Measurements from ENCODE around the gene DDX10.
"Not testable (repeated sequence)": the region's sequence is repeated elsewhere in the genome, so short reads cannot be mapped to it uniquely, and the experiment has no call there.

DDX10 gene

DNA sequence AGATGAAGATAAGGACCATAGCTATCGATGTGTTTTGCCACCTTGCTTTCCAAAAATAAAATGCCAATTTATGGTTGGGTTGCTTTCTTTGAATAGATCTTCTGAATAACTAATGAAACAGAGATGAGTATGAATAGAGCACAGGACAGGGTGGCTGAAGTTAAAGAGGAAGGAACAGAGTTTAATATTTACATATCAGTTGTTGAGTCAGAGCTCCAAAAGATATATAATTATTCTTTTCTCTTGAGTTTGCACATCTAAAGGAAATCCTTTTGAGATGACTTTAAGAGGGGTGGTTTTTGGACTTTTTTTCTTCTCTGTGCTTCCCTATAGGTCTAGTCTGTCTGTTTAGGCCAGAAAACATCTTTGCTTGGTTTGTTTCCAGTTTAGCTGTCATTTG lies 115.2 kb downstream of the DDX10 start:
- no peak for DNase-seq

DNA sequence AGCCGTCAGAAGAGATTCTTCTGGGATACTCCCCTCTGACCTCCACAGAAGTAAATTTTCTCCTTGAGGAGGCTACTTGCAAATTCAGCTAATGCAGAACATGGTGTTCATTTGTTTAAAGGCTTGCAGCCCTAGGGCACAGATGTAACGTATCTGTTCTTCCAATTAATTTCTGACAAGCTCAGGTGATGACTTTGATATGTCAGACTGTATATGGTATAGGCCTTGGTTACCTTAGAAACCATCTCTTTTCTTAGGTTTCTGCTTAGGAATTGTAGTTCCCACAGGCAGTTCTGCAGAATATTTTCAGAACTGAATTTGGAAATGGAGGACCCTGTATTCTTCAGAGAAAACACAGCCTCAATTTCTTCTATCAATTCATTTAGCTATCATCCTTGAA lies 117.1 kb downstream of the DDX10 start:
- DNase-seq, result no peak

DNA sequence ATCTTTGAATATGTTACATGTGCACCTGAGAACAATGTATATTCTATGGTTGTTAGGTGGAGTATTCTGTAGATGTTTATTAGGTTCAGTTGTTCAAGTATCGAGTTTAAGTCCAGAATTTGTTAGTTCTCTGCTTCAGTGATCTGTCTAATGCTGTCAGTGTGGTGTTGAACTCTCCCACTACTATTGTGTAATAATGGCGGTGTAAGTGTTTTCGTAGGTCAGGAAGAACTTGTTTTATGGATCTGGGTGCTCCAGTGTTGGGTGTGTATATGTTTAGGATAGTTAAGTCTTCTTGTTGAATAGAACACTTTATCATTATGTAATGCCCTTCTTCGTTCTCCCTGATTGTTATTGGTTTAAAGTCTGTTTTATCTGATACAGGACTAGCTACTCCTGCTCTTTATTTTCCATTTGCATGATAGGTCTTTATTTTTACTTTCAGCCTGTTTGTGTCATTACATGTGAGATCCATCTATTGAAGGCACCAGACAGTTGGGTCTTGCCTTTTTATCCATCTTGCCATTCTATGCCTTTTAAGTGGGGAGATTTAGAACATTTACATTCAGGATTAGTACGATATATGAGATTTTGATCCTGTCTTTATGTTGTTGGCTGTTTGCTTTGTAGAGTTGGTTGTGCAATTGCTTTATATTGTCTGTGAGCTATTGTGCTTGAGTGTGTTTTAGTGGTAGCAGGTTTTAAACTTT lies 121.6 kb downstream of the DDX10 start:
- DNase-seq, result no peak

DNA sequence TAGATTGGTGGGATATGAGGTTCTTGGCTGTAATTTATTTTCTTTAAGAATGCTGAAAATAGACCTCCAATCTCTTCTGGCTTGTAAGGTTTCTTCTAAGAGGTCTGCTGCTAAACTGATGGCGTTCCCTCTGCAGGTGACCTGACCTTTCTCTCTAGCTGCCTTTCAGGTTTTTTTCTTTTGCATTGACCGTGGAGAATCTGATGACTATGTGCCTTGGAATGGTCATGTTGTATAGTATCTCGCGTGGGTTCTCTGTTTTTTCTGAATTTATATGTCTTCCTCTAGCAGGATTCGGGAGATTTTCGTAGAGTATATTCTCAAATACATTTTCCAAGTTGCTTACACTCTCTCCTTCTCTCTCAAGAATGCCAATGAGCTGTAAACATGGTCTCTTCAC lies 122.2 kb downstream of the DDX10 start:
- DNase-seq, result no peak

- no peak for DNase-seq
Observed at GRCh38 chr11:108788565-108789199, 123.8 kb downstream of the DDX10 start.

GRCh38 chr11:108790501-108791299 lies 125.8 kb downstream of the DDX10 start:
- no peak for DNase-seq

DNA sequence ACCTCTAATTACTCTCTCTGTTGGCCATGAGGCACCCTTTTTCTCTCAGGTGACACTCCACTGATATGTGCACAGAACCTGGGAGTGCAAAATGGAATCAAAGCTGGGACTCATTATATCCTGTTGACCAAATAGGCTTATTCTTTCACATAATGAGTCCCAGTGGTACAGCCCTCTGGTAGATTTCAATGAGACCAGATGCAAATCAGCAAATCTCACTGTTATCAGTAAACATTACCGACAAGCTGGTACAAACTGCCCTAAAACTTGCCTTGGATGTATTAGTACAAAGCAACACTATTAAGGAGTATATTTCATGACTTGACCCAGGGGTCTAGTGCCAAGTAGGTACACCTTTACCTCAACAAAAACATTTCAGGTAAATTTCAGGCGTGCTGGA lies 128.3 kb downstream of the DDX10 start:
- DNase-seq, result no peak

- DNase-seq, result no peak
Observed at GRCh38 chr11:108793611-108794010, 128.7 kb downstream of the DDX10 start.

DNA sequence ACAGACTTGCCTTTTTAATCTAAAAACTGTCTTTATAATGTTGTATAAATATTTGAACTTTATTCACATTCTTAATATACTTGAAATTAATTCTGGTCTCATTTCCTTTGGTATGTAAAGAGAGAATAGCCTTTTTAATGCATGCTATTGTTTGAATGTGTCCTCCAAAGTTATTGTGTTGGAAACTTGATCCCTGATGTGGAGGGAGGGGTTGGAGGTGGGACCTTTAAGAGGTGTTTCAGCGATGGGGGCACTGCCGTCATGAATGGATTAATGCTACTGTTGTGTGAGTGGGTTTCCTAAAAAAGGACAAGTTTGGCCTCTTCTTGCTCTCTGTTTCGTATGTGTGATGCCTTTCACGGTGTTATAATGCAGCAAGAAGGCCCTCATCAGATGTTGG lies 131.7 kb downstream of the DDX10 start:
- no peak for DNase-seq

DNA sequence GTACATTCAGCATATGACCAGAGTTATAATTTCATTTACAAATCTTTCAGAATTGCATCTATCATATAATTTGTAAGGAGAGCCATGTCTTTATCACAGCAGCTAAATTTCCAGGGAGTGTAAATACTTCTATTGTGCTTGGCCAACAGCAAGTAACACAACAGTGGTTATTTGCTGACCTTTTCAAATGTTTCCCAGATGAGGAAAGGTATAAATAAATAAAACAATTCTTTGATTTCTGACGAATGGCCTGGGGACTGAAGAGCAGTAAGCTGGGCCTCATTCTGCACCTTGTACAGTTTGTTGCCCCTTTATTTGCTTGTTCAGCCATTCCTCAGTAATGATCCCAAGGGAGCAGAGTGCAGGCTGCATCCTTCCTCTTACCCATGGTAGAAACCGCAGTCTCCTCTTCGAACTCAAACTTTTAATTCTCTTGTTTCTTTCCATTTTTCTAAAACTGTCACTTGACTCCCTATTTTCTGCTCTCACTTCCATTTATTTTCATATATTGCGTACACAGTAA lies 132.8 kb downstream of the DDX10 start:
- DNase-seq, result no peak

- no peak for DNase-seq
Observed at GRCh38 chr11:108802492-108802891, 137.6 kb downstream of the DDX10 start.

- no peak for DNase-seq
Observed at GRCh38 chr11:108803776-108804175, 138.9 kb downstream of the DDX10 start.

- DNase-seq, result no peak
Observed at GRCh38 chr11:108804511-108804910, 139.6 kb downstream of the DDX10 start.

GRCh38 chr11:108805030-108805429 lies 140.2 kb downstream of the DDX10 start:
- DNase-seq, result no peak

GRCh38 chr11:108807262-108807661 lies 142.4 kb downstream of the DDX10 start:
- DNase-seq, result no peak

- no peak for DNase-seq
Observed at GRCh38 chr11:108813086-108813485, 148.2 kb downstream of the DDX10 start.

DNA sequence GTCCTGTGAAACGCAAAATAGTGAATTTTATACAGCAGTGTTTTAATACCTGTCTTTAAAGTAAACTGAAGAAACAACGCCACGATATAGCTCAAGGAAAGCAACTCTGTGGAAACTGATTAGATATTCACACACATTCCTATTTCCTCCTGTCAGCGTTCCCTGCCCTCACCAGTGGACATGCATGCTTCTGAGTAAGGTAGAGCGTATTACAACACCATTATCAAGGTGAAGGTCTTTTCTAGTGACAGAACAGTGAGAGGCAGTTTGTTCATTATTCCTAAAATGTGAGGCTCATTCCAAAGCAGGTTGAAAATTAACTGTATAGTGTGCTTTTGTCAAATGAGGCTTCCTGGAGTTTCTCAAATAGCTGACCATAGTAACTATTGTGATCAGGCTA lies 153.1 kb downstream of the DDX10 start:
- no peak for DNase-seq

DNA sequence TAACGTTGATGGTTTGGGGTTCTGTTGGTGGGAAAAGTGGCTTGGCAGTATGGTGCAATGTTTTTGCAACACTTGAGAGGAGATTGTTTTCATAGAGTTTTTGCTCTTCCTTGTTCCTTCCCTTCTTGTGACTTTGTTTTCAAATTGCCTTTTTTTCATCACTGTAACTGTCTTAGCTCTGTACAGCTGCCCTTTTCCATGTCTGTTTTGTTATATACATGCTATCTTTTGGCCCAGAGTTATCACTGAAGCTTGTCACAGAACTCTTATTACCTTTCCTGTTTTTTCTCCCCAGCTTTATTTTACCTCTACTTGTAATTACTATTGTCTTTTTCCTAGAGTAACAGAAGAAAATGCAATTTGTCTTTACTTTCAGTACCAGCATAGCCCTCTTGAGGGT lies 154.1 kb downstream of the DDX10 start:
- no peak for DNase-seq

GRCh38 chr11:108819957-108820356 lies 155.1 kb downstream of the DDX10 start:
- no peak for DNase-seq

GRCh38 chr11:108823960-108824359 lies 159.1 kb downstream of the DDX10 start:
- not testable (repeated sequence) for DNase-seq

DNA sequence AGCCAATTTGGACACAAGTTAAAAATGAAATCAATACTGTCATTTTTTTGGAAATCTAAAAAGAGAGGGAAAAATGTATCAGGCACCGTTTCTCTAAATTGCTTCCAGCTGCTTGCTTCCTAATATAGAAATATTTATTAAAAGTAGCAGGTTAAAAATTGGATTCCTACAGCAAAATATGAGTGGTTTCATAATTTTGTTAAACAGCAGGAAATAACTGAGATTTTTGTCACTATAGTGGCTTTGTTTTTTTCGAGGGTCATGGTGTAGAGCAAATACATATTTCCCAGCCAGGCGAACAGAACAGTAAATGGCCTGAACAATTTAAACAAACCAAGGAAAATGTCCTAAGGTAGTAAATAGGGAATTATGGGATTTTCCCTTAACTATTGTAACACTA lies 159.7 kb downstream of the DDX10 start:
- no peak for DNase-seq

DNA sequence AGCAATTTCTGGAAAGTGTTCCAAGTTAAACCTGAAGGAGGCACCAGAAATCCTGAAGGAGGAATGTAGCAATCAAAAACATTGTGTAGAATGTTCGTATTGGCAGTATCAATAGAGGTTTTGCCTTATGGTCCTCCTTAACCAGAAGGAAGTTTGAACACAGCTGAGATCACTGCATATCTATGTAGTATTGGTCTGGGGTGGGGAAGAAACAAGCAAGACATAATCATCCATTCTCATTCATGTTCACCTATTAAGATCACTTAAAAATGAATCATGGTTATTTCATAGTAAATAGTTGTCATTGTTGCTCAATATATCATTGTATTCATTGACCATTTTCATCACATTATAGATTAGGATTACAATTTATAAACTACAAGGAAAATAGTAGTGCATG lies 160.5 kb downstream of the DDX10 start:
- DNase-seq, result no peak

DNA sequence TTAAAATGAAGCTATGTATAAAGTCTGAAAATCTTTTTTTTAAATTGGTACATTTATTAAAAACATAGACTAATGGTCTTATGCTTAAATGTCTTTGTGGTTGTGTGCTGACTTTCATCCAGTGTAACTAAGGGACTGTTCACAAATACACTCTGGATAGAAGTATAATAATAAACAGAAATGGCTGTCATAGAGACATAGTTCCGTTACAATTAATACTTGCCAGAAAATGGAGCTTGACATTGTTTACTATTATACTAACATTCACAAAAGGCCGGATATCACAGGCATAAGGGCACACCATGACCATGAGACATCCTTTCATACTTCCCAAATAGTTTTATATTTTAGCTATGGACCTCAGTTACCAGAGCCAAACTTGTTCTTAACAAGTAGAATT lies 161.3 kb downstream of the DDX10 start:
- no peak for DNase-seq

DNA sequence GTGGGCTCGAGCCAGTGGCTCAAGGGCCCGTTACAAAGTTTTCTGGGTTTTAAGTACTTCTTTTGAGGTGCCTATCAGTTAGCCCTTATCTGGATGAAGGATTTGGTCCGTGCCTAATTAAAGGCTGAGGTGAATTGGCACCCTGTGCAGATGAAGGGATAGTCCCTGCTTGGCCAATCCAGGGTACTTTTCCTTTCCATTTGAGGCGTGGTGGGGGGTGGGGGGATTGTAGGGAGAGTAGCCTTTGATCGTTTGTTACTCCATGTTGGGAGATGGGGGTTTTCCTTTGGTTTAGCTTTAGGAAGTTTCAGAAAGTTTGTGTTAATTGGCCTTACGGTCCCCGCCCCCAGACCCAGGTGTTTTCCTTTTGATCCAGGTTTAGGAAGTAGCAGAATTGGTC lies 170.8 kb downstream of the DDX10 start:
- DNase-seq, result no peak

All from activated CD4-positive, alpha-beta T cell treated with anti-CD3 and anti-CD28 coated beads, Interleukin-2, amount 50 U/mL, for 4 hours (primary cell).